Stimulated activated naive CD8-positive, alpha-beta T cell treated with anti-CD3 and anti-CD28 coated beads, Interleukin-15, amount 100 ng/mL, for 72 hours (primary cell): Measurements from ENCODE around the gene ARHGAP22.
A peak's percentile ranks its signal among the peaks of the same experiment; 100 is the strongest.

Source experiments
- ATAC-seq: fragments of 150-1000 bp; cut with Tn5 transposase; 2 replicates; pipeline ENCODE4 v1.10.0; 2021; ENCODE audit warnings: mild to moderate bottlenecking, moderate library complexity
- DNase-seq, 2 donors: peaks; one replicate each; pipeline ENCODE4 v3.0.0; 2021 to 2022
- H3K27ac Mint-ChIP-seq, 2 donors: one replicate each; pipeline ENCODE4 v1.8.0; 2022; ENCODE audit warnings: mild to moderate bottlenecking in 2 of 2, mixed read lengths in 2 of 2, moderate library complexity in 2 of 2
- H3K27me3 Mint-ChIP-seq: one replicate; pipeline ENCODE4 v1.8.0; 2022; ENCODE audit warnings: mixed read lengths
- H3K4me1 Mint-ChIP-seq: one replicate; pipeline ENCODE4 v1.8.0; 2022; ENCODE audit warnings: mild to moderate bottlenecking, mixed read lengths
- H3K4me3 Mint-ChIP-seq, 2 donors: one replicate each; pipeline ENCODE4 v1.8.0; 2022; ENCODE audit warnings: mild to moderate bottlenecking in 2 of 2, mixed read lengths in 2 of 2, moderate library complexity in 1 of 2
- H3K9me3 Mint-ChIP-seq, 2 donors: one replicate each; pipeline ENCODE4 v1.8.0; 2022; ENCODE audit warnings: mixed read lengths in 2 of 2

The ARHGAP22 gene

GRCh38 chr10:48398261-48398660, 206.6 kb downstream of the ARHGAP22 start:
- Mint-ChIP-seq H3K4me3 (no peak overlapping the region), H3K4me1 (peaks cover 29% of the 10 kb centered on the region), H3K27ac (peak overlapping the region in 1 of 2 donors; percentile 50), H3K9me3 (no peaks in the 10 kb centered on the region), H3K27me3 (no peaks in the 10 kb centered on the region)
- ATAC-seq (no peak), DNase-seq (no peak)
